ENCODE measurements around the gene CCNH.
A peak's percentile ranks its signal among the peaks of the same experiment; 100 is the strongest.

Gene CCNH

GRCh38 chr5:87401626-87402025, 11.1 kb downstream of the CCNH start:
- no peak for DNase-seq

DNA sequence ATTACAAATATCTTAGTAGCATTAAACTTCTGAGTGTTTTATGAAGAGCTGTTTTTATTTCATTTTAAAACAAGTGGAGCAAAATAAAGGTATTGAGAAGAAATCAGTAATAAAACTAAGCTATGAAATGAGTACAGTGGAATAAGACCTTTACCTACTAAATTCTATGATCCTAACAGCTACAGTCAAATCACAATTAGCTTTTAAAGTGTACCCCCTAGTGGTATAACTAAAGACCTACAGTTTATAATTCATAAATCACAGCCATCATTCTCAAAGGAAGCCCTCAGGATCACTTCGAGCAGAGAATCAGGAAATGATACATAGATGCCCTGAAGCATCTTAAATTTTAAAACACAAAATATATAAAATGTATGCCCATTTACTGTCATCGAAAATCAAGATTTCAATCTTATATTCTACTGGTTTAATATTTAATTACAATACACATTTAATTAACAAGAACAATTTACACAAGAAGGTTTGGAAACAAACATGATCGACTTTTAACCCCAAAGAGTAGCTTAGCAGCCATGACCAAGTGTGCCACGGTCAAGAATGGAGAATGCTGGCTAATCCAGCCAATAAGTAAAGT, 12.3 kb downstream of the CCNH start:
- peak in 1 of 2 donors; percentile 60 for DNase-seq

GRCh38 chr5:87399720-87400119, 13.0 kb downstream of the CCNH start:
- DNase-seq = no peak

DNA sequence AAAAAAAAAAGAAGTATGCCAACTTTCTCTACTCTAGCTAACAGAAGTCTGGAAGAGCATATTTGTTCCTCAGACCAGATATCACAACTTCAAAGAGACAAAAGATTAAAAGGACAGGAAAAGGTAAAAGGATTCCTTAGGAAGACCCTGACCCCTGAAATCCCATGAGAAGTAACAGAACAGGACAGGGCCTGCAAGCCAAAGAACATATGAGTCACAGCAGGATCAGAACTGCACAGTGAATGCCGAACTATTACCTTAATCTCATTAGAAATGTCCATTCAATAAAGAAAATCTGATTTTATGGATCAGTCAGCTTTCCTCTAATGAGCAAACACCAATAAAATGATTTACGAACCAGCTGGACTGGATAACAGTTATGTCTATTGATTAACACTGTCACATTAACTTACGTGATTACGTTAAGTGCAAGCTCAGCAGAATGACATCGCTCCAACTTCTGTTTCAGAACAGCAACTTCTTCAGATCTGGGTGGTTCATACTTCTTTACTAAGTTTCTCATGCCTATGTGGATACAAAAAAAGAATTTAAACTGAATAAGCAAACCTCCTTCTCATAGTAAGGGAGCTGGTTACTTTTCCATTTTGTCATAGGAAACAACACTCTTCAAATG, 13.6 kb downstream of the CCNH start:
- no peak for DNase-seq

DNA sequence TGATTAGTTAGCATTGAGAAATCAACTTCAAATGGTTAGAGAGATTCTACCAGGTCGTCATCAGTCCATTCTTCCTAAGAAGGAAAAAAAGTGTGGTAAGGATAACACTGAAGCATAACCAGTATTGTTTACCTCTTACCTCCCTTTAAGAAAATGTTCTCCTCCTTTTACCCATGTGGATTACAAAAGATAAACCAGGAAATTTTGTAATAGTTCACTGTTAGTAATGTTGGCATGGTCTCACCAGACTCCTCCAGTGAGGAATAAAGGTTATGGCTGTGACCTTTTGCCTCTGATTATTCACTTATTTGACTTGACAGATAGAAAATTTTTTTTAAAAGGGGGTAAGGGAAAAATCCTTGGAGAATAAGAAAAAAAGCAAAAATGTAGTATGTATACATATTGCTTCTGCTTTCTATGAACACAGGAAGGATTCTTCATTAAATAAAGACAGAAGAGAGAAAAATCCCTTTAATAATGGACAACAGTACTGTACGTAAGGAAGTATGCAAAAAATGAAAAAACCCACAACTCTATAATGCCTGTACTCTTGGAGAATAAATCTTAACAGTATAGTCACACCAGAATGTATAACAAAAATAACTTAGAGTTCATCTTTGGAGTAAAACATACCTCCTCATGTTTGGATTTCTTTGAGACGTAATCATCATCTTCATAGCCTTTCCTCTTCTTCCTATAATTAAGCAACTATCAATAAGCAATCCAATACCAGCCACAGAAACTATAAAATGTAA, 18.1 kb downstream of the CCNH start:
- DNase-seq = no peak

GRCh38 chr5:87393331-87393730, 19.4 kb downstream of the CCNH start:
- DNase-seq = no peak

DNA sequence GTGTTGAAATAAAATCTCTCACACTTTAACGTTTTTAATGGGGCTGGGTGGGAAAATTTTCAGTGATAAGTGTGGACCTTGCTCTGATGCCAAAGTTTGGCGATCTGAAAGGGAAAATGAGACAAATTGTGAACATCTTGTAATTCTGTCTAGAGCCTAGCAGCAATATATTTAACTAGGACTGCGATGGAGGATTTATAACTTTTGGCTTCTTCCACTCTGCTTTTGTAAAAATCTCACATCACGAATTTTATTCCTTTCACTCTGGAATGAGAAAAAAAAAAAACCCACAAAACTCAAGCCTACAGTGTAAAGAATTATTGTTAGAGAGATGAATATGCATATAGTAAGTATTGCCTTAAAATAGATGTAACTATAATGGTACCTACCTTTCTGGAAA, 19.9 kb downstream of the CCNH start:
- DNase-seq = no peak

DNA sequence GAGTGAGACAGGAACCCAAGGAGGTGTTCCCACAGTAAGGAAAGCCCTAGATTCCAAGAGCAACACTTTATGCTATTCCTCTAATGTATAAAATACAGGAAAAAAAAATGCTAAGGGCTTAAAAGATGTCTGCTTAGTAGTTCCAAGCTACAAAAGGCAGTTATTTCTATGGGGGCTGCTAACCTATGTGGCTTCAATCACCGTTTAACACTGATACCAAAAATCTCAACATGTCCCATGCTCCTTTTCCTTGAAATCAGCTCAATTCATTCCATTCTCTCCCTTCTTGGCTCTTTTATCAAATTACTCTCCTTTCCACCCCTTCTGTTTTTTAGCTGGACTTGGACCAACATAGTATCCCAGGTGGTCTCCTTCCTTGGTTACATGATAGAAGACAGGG, 20.6 kb downstream of the CCNH start:
- DNase-seq = no peak

DNA sequence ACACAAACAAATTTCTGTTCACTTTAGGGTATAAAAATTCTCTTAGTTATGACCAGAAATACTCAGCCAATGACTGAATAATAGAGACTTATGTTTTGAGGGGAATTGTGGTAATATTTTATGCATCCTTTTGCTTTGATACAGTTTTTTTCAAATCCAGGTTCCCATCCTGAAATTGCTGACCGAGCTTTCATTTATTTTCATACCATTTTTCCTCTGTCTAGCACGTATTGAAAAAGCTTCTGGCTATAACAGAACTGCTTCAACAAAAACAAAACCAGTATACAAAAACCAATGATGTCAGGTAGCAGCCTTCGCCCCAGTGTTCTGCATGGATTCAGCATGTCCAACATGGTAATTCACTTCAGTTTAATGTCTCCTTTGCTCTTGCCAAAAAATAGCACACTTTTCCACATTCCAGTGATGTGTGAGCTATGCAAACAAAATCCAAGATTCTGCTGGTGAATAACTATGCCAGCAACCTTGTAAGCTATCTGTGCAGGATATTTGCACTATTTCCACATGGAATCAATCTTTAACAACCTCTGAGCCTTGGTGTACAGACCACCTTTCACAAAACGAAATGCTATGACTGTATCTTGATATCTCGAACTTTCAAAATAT, 22.0 kb downstream of the CCNH start:
- no peak for DNase-seq

DNA sequence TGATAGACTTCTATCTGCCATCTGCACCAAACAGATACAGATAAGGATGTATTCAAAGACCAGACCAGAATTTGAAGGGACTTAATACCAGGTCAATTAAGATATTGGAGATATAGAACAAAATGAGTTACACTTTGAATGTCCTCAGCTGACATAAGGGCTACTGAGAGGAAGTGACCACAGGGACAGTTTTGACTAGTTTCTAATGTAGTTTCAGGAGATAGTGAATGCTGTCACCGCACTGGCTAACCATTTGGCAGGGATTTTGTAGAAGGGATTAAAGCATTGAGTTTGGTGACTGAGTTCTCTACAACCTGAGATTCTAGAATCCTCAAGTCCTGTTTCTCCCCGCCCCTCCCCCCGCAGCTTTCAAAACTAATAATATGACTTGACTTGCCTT, 22.7 kb downstream of the CCNH start:
- DNase-seq = no peak

DNA sequence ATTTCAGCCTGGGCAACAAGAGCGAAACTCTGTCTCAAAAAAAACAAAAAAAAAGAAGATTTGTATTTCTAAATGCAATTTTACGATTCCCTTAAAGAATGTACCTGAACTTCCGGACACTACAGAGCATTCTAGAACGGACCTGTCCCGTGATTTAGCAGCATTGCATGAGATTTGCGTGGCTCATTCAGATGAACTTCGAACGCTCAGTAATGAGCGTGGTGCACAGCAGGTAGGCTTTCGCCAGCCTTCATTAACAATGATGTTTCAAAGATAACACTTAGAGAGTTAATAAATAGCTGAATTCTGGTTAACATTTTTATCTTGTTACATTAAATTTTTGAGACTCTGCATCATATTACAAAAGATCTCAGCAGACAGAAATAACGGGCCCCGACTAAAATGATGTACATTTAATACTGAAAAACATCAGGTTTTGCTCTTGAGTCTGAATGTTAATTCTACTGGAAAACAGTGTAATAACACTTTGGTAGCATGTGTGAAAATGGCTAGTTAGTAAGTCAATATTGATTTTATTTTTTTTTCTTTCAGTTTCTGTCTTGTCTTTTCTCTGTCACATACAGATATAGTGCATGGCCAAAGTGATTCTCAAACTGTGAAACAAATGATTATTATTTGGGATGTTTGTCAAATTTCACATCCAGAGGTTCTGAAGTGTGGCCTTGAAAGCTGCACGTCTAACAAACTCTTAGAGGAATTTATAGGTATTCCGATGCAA, 23.3 kb downstream of the CCNH start:
- DNase-seq = no peak

- no peak for DNase-seq
These were observed 24.6 kb downstream of the CCNH start for GRCh38 chr5:87388129-87388528.

- DNase-seq = no peak
These were observed 26.9 kb downstream of the CCNH start for GRCh38 chr5:87385802-87386201.

DNA sequence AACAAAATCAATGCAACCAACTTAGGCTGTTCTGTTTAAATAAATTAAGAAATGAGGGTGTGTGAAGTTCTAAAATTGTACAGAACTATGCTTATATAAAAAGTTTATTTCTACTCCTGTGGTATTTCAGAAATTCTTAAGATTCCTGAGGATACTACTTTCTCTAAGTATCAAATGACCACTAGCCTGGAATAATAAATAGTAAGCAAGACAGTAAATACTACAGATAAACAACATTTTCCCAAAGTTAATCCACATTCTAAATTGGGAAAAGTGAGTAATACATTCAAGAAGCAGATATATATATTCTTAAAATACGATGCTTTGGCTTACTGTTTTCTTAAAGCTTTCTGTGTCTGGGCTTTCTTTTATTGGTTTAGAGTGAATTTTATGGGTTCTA, 29.5 kb downstream of the CCNH start:
- no peak for DNase-seq

- no peak for DNase-seq
These were observed 30.5 kb downstream of the CCNH start for GRCh38 chr5:87382224-87382623.

DNA sequence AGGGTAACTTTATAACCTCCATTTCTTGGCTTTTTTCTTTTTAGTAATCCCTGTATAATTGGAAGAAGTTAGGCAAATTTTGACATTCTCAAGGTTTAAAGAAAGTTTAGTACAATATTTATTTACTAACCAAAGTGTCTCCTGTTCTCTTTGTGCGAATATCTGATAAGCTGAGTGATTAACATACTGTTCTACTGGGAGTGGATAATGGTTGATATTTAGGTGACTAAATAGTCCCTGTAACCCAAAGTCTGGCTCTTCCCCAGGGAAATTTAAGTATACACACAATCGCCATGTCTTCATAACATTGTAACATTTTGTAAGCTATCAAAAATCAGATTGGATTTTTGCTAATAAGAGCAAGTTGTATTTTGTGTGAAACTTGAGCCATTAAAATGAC, 40.0 kb downstream of the CCNH start:
- no peak for DNase-seq

GRCh38 chr5:87369431-87369830, 43.3 kb downstream of the CCNH start:
- no peak for DNase-seq

DNA sequence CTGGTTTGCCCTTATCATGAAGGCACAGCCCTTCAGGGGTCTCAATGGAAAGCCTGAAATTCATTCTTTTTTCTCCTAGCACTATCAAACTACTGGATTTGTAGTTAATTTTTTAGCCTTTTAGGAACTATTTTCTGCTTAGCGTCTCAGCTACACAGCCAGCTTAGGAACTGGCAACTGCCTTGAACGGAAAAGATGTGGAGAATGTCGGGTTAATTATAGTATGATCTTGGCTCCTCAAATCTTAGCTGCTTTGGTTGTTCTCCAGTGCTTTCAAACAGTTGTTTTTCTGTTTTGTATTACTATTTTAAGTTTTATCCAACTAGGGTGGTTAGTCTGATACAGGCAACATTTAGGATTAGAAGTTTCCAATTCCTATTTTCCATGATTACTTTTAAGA, 44.1 kb downstream of the CCNH start:
- no peak for DNase-seq

DNA sequence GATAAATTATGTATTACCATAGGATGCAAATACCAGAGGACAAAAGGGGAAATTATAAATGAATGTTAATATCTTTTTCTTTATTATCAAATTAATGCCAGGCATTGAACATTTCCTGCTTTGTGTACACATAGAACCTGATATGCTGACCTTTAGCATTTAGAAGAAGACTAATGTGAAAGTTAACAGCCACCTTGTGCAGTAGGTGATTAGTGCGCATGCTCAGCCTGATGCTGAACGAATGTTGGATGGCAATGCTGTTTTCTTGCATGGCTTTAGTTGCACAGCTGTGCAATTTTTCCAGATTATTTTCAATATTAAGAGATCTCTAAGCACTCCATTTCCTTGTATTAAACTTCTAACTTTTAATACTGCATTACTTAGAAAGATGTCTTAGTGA, 45.5 kb downstream of the CCNH start:
- no peak for DNase-seq

DNA sequence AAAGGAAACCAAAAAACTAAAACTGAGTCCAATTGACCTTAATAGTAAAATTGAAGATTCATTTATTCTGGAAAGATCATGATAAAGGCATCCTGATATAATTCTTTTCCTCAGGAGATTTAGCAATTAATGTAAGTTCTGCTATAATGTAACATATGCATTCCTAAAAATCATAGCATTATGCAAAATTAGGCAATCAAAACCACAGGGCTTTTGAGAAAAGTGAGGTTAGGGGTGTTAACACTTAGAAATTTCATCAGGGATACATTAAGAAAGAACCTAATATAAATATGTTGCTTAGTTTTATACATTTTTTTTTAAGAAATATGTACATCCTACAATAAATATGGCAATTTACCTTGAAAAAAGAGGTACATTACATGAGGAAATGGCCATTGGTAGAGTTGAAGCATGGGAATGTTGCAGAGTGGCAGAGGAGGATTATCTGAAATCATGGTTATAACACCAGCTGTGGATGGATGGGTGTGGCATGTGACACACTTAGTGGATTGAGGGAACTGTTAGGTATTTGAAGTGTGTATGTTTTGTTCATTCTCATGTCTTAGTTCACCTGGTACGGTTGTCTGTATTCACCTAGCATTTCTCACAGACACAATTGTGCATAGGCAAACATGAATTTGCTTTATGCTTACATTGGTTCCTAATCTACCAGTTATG, 51.1 kb downstream of the CCNH start:
- DNase-seq = no peak

DNA sequence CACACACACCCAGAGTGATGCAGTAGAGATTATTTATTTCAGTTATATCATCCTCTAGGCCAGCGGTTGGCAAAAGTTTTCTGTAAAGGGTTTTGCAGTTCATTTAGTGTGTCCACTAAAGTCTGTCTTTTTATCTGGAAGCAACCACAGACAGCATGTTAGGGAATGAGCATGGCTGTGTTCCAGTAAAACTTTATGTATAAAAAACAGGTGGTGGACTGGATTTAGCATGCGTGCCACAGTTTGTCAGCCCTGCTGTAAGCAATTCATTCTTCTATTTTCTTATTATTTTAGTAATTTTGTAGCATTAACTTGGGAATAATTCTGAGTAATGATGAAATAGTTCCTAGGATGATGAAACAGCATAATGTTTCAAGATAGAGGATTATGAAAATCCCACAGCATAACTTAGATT, 51.7 kb downstream of the CCNH start:
- DNase-seq = no peak

- no peak for DNase-seq
These were observed 52.6 kb downstream of the CCNH start for GRCh38 chr5:87360132-87360531.

- no peak for DNase-seq
These were observed 53.6 kb downstream of the CCNH start for GRCh38 chr5:87359106-87359505.

Data from CD4-positive, alpha-beta T cell treated with Interferon alpha-2 for 1 hour (primary cell).